Right lobe of liver (tissue), 4 donors: ENCODE results near the gene REST.

ENCODE experiments used
- CTCF ChIP-seq, 4 donors: fragments of 200-600 bp in 3 of 4; fragments of 450-650 bp in 1 of 4; IDR thresholded peaks; one replicate each; pipeline versions ENCODE4 v1.5.1 to v1.8.0; 2016 to 2022; ENCODE audit warnings: antibody characterized with exemption in 4 of 4, mild to moderate bottlenecking in 2 of 4
- POLR2A ChIP-seq: fragments of 450-650 bp; IDR thresholded peaks from one replicate; pipeline ENCODE4 v1.6.1; 2017; ENCODE audit warnings: antibody characterized with exemption, mild to moderate bottlenecking
- donor health status: DM: no; HTN: no; CAD: no.
- donor health status: DM: no; HTN: no; CAD: no.
- donor health status: DM: no; HTN: yes; CAD: no.

GRCh38 chr4:56892691-56893090, 15.0 kb upstream of the REST start:
- no peak for TF ChIP-seq CTCF (IDR thresholded peaks at IDR 0.05)
- no peak for TF ChIP-seq POLR2A
